WTC11 (cell line): ENCODE measurements around the gene GALNT5. TPM values are rescaled to one million over a fixed set of nuclear protein-coding genes. Genes with fewer than 3 reads are reported as not detected.

Experiments
- ATAC-seq: fragments of 200-7000 bp; cut with Tn5 transposase; 2 replicates; pipeline ENCODE4 v1.10.0; 2021; ENCODE audit warnings: mild to moderate bottlenecking, moderate library complexity
- CTCF ChIA-PET: fragments of 300-600 bp; sonication (Branson Sonifier 250); formaldehyde crosslinking; loops from one replicate; lab custom pipeline; 2021; ENCODE audit warnings: antibody characterized with exemption; lab: Charles Lee
- POLR2A ChIA-PET: fragments of 350-600 bp; sonication (Branson Sonifier 250); formaldehyde crosslinking; loops from one replicate; lab custom pipeline; 2021; ENCODE audit warnings: antibody characterized with exemption; lab: Charles Lee
- DNase-seq: peaks from one replicate; pipeline ENCODE4 v3.0.0; 2021; ENCODE audit warnings: low spot score
- H3K27ac Mint-ChIP-seq: 2 replicates; pipeline ENCODE4 v1.8.0; 2021; ENCODE audit warnings: mixed read lengths
- H3K27me3 Mint-ChIP-seq: 2 replicates; pipeline ENCODE4 v1.8.0; 2021; ENCODE audit warnings: low read depth, mild to moderate bottlenecking, moderate library complexity, mixed read lengths
- H3K36me3 Mint-ChIP-seq: 2 replicates; pipeline ENCODE4 v1.8.0; 2021; ENCODE audit warnings: mixed read lengths
- H3K4me1 Mint-ChIP-seq: 2 replicates; pipeline ENCODE4 v1.8.0; 2022; ENCODE audit warnings: mixed read lengths
- H3K4me3 Mint-ChIP-seq: 2 replicates; pipeline ENCODE4 v1.8.0; 2021; ENCODE audit warnings: mild to moderate bottlenecking, moderate library complexity, mixed read lengths
- H3K9me3 Mint-ChIP-seq: 2 replicates; pipeline ENCODE4 v1.8.0; 2021; ENCODE audit warnings: mixed read lengths
- ATF1 ChIP-seq: sonication (generic); formaldehyde crosslinking; IDR thresholded peaks from 2 replicates; pipeline ENCODE4 v1.8.1; 2023; ENCODE audit warnings: mild to moderate bottlenecking, moderate library complexity, missing genetic modification reagents
- ATF2 ChIP-seq: sonication (generic); formaldehyde crosslinking; IDR thresholded peaks from 2 replicates; pipeline ENCODE4 v1.8.1; 2022; ENCODE audit warnings: low read depth, missing genetic modification reagents, borderline replicate concordance
- ATF3 ChIP-seq: sonication (generic); formaldehyde crosslinking; conservative IDR thresholded peaks from 2 replicates; pipeline ENCODE4 v1.8.1; 2022; ENCODE audit warnings: mild to moderate bottlenecking, missing genetic modification reagents
- CDX4 ChIP-seq: fragments of 250-450 bp; sonication (Bioruptor Pico); IDR thresholded peaks from 2 replicates; pipeline ENCODE4 v1.9.0; 2021; ENCODE audit warnings: moderate library complexity, mild to moderate bottlenecking, inconsistent platforms, borderline replicate concordance
- CREM ChIP-seq: sonication (generic); formaldehyde crosslinking; IDR thresholded peaks from 2 replicates; pipeline ENCODE4 v1.8.1; 2022; ENCODE audit warnings: mild to moderate bottlenecking, missing genetic modification reagents, moderate library complexity
- EMX1 ChIP-seq: fragments of 250-450 bp; sonication (Bioruptor Pico); IDR thresholded peaks from 2 replicates; pipeline ENCODE4 v1.8.0; 2021; ENCODE audit warnings: mild to moderate bottlenecking
- ERG ChIP-seq: fragments of 250-450 bp; sonication (Bioruptor Pico); IDR thresholded peaks from 2 replicates; pipeline ENCODE4 v1.8.0; 2021; ENCODE audit warnings: mild to moderate bottlenecking
- GRHL2 ChIP-seq: fragments of 250-450 bp; sonication (Bioruptor Pico); IDR thresholded peaks from 2 replicates; pipeline ENCODE4 v1.8.0; 2022; ENCODE audit warnings: mild to moderate bottlenecking, moderate library complexity; ENCODE audit not compliant: insufficient replicate concordance, severe bottlenecking
- PRDM15 ChIP-seq: sonication (generic); formaldehyde crosslinking; IDR thresholded peaks from 2 replicates; pipeline ENCODE4 v1.8.0; 2022; ENCODE audit warnings: missing genetic modification reagents
- PREB ChIP-seq: sonication (generic); formaldehyde crosslinking; IDR thresholded peaks from 2 replicates; pipeline ENCODE4 v1.8.1; 2022; ENCODE audit warnings: mild to moderate bottlenecking, missing genetic modification reagents, moderate library complexity, borderline replicate concordance
- RELA ChIP-seq: sonication (generic); formaldehyde crosslinking; IDR thresholded peaks from 2 replicates; pipeline ENCODE4 v1.8.1; 2022; ENCODE audit warnings: missing genetic modification reagents, mild to moderate bottlenecking, borderline replicate concordance
- RORB ChIP-seq: fragments of 250-450 bp; sonication (Bioruptor Pico); IDR thresholded peaks from 2 replicates; pipeline ENCODE4 v1.9.0; 2021; ENCODE audit warnings: mild to moderate bottlenecking
- SMAD3 ChIP-seq: sonication (generic); formaldehyde crosslinking; IDR thresholded peaks from 2 replicates; pipeline ENCODE4 v1.8.0; 2022; ENCODE audit warnings: missing genetic modification reagents, mild to moderate bottlenecking, borderline replicate concordance
- SMAD4 ChIP-seq: sonication (generic); formaldehyde crosslinking; IDR thresholded peaks from 2 replicates; pipeline ENCODE4 v1.8.0; 2022; ENCODE audit warnings: mild to moderate bottlenecking, missing genetic modification reagents
- TEAD1 ChIP-seq: sonication (generic); formaldehyde crosslinking; IDR thresholded peaks from 2 replicates; pipeline ENCODE4 v1.8.0; 2022; ENCODE audit warnings: mild to moderate bottlenecking, missing genetic modification reagents
- USF2 ChIP-seq: sonication (generic); formaldehyde crosslinking; IDR thresholded peaks from 2 replicates; pipeline ENCODE4 v1.8.1; 2023; ENCODE audit warnings: mild to moderate bottlenecking, missing genetic modification reagents, moderate library complexity
- ZBTB21 ChIP-seq: sonication (generic); formaldehyde crosslinking; IDR thresholded peaks from 2 replicates; pipeline ENCODE4 v1.8.1; 2023; ENCODE audit warnings: mild to moderate bottlenecking, missing genetic modification reagents, borderline replicate concordance
- ZBTB43 ChIP-seq: sonication (generic); formaldehyde crosslinking; IDR thresholded peaks from 2 replicates; pipeline ENCODE4 v1.8.1; 2023; ENCODE audit warnings: mild to moderate bottlenecking, missing genetic modification reagents
- ZNF263 ChIP-seq: sonication (generic); formaldehyde crosslinking; IDR thresholded peaks from 2 replicates; pipeline ENCODE4 v1.8.1; 2022; ENCODE audit warnings: low read depth, mild to moderate bottlenecking, moderate library complexity, missing genetic modification reagents
- ZNF416 ChIP-seq: fragments of 250-450 bp; sonication (Bioruptor Pico); IDR thresholded peaks from 2 replicates; pipeline ENCODE4 v1.9.0; 2021; ENCODE audit warnings: mild to moderate bottlenecking, inconsistent platforms
- total RNA-seq: library from RNA; stranded (reverse); gene quantifications from 3 replicates; pipeline ENCODE4 v1.2.3, GENCODE V29; 2021

GALNT5 gene
- total RNA-seq, 1 experiment from 2014 or later = 0.17 TPM

GRCh38 chr2:157233506-157233905 is 24.0 kb upstream of the GALNT5 start:
- DNase-seq = no peak
- peaks cover 9% of the 10 kb centered on the region; the same call in 1 of the 2 replicates for H3K9me3 Mint-ChIP-seq
- no peak overlapping the region for H3K4me3 Mint-ChIP-seq
- CTCF ChIA-PET = no interaction called here
- 0 out of 2 replicates have a peak, but pooled peaks cover 3% of the 10 kb centered on the region for H3K36me3 Mint-ChIP-seq
- no peaks in the 10 kb centered on the region for H3K27me3 Mint-ChIP-seq
- POLR2A ChIA-PET = no interaction called here
- no peak for ATAC-seq
- no peaks in the 10 kb centered on the region for H3K4me1 Mint-ChIP-seq
- no peak overlapping the region for H3K27ac Mint-ChIP-seq
- no peak for TF ChIP-seq RORB
- no peak for TF ChIP-seq RELA (CRISPR knock-in tag)
- no peak for TF ChIP-seq GRHL2
- no peak for TF ChIP-seq ZBTB43 (CRISPR knock-in tag)
- TF ChIP-seq ZBTB21 (CRISPR knock-in tag) = no peak
- TF ChIP-seq EMX1 (CRISPR knock-in tag) = no peak
- no peak for TF ChIP-seq SMAD3 (CRISPR knock-in tag)
- no peak for TF ChIP-seq ATF1
- TF ChIP-seq TEAD1 (CRISPR knock-in tag) = no peak
- no peak for TF ChIP-seq ATF2
- TF ChIP-seq CREM = no peak
- no peak for TF ChIP-seq PREB (CRISPR knock-in tag)
- no peak for TF ChIP-seq SMAD4
- no peak for TF ChIP-seq CDX4 (CRISPR knock-in tag)
- no peak for TF ChIP-seq ERG (CRISPR knock-in tag)
- TF ChIP-seq PRDM15 (CRISPR knock-in tag) = no peak

- DNase-seq (no peak), ATAC-seq (no peak)
- POLR2A ChIA-PET = no interaction called here
- Mint-ChIP-seq H3K9me3 (peaks cover 4% of the 10 kb centered on the region; the same call in 1 of the 2 replicates), H3K4me3 (no peak overlapping the region), H3K4me1 (no peaks in the 10 kb centered on the region), H3K36me3 (0 out of 2 replicates have a peak, but pooled peaks cover 3% of the 10 kb centered on the region), H3K27ac (no peak overlapping the region), H3K27me3 (no peaks in the 10 kb centered on the region)
- CTCF ChIA-PET = no interaction called here
- no peak for TF ChIP-seq ATF3 (CRISPR knock-in tag)
- TF ChIP-seq ZNF263 (CRISPR knock-in tag) = no peak
- TF ChIP-seq ZNF416 (CRISPR knock-in tag) = no peak
- TF ChIP-seq USF2 (CRISPR knock-in tag) = no peak
Observed at GRCh38 chr2:157236404-157236803, 21.1 kb upstream of the GALNT5 start.
